ENCODE results near the gene NUDT13. TPM values are rescaled to one million over a fixed set of nuclear protein-coding genes. Genes with fewer than 3 reads are reported as not detected.

The NUDT13 gene
- total and polyA plus RNA-seq, 2 of the 4 experiments (the other 2 are of a cell fraction): 0.90 to 1.7 TPM

DNA sequence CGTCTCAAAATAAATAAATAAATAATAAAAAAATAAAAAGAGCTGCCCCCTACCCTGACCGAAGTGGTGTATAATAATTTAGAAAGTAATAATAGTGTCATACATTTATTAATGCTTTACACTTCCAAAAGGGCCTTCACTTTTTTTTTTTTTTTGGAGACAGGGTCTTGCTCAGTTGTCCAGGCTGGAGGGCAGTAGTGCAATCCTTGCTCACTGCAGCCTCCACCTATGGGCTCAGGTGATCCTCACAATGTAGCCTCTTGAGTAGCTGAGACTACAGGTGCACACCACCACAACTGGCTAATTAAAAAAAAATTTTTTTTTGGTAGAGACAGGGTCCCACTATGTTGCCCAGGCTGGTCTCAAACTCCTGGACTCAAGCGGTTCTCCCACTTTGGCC, 59.1 kb downstream of the NUDT13 start:
- no peaks in the 10 kb centered on the region; the same call in 1 of the 2 replicates for H4K20me1 ChIP-seq (ENCODE audit: insufficient read depth, low read length)
- POLR2A ChIA-PET (ENCODE audit: unreplicated experiment): no interaction called here
- H3K9me1 ChIP-seq (ENCODE audit: insufficient read depth, low read length): no peaks in the 10 kb centered on the region
- H3K4me3 ChIP-seq (ENCODE audit: insufficient read depth, low read depth, low read length): no peak overlapping the region
- intact Hi-C loops (cut with micrococcal nuclease) (no loop called here), in situ Hi-C loops (cut with MboI; ENCODE audit: low sequenced_read_pairs) (no loop called here), dilution Hi-C loops (cut with HindIII; ENCODE audit: low sequenced_read_pairs, unreplicated experiment) (no loop called here)
- H2BK15ac ChIP-seq (ENCODE audit: low read depth, low read length): no peak overlapping the region
- no peak overlapping the region for H2AK9ac ChIP-seq (replicated peaks; ENCODE audit: low read depth, low read length, poor library complexity)
- TF ChIP-seq, protein P1, sequence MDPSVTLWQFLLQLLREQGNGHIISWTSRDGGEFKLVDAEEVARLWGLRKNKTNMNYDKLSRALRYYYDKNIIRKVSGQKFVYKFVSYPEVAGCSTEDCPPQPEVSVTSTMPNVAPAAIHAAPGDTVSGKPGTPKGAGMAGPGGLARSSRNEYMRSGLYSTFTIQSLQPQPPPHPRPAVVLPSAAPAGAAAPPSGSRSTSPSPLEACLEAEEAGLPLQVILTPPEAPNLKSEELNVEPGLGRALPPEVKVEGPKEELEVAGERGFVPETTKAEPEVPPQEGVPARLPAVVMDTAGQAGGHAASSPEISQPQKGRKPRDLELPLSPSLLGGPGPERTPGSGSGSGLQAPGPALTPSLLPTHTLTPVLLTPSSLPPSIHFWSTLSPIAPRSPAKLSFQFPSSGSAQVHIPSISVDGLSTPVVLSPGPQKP (IDR thresholded peaks at IDR 0.05; ENCODE audit: borderline replicate concordance, low read depth, low read length): no peak
- no peak for TF ChIP-seq CTCF (conservative IDR thresholded peaks at IDR 0.05; ENCODE audit: low read depth, low read length)
- TF ChIP-seq MXI1 (IDR thresholded peaks at IDR 0.05; ENCODE audit: borderline replicate concordance, low read depth, low read length): no peak
- no peak for TF ChIP-seq FOS (IDR thresholded peaks at IDR 0.05; ENCODE audit: low read depth, low read length)
- TF ChIP-seq RCOR1 (IDR thresholded peaks at IDR 0.05; ENCODE audit: insufficient replicate concordance, low read length): no peak
- no peak for TF ChIP-seq SMC3 (IDR thresholded peaks at IDR 0.05; ENCODE audit: low read depth, low read length)
- no peak for TF ChIP-seq CEBPB (IDR thresholded peaks at IDR 0.05; ENCODE audit: low read depth, low read length)
- no peak for TF ChIP-seq RAD21 (IDR thresholded peaks at IDR 0.05; ENCODE audit: low read length)
- no peak overlapping the region for H2AFZ ChIP-seq (replicated peaks; ENCODE audit: low read length, poor library complexity)
- H3K79me1 ChIP-seq (ENCODE audit: low read depth in 1 of 2, low read length in 2 of 2): peaks cover 14 to 29% of the 10 kb centered on the region in 2 experiments
- H3K14ac ChIP-seq (replicated peaks; ENCODE audit: low read depth, low read length): no peak overlapping the region
- H3K4me1 ChIP-seq (ENCODE audit: control insufficient read depth, insufficient read depth, low read length): no peaks in the 10 kb centered on the region; the same call in 1 of the 2 replicates
- H4K91ac ChIP-seq (ENCODE audit: insufficient read depth, low read depth, low read length): no peak overlapping the region
- no peak overlapping the region for H2BK120ac ChIP-seq (ENCODE audit: low read depth, low read length)
- H2AK5ac ChIP-seq (ENCODE audit: low read depth, low read length): no peak overlapping the region
- no peaks in the 10 kb centered on the region; the same call in 1 of the 2 replicates for H3K36me3 ChIP-seq (ENCODE audit: control insufficient read depth, insufficient read depth, low read length)
- no peaks in the 10 kb centered on the region for H3K9me3 ChIP-seq (ENCODE audit: control insufficient read depth, insufficient read depth, low read length)
- no peak overlapping the region for H3K56ac ChIP-seq (ENCODE audit: extremely low read depth, insufficient read depth, low read length)
- H4K5ac ChIP-seq (ENCODE audit: low read depth, low read length): no peak overlapping the region
- no peak overlapping the region for H3K4me2 ChIP-seq (ENCODE audit: low read depth, low read length)
- ATAC-seq (ENCODE audit: low read depth) (no peak), DNase-seq (no peak)
- no peak overlapping the region for H3K27ac ChIP-seq (ENCODE audit: insufficient read depth, low read length)
- BruUV-seq (replicated peaks): no TSS peak
- no peak overlapping the region for H4K8ac ChIP-seq (ENCODE audit: low read depth in 2 of 2, low read length in 2 of 2)
- H2BK20ac ChIP-seq (ENCODE audit: low read depth, low read length): no peak overlapping the region
- H3K23ac ChIP-seq (ENCODE audit: low read depth, low read length): no peak overlapping the region
- WGBS, 2 experiments (ENCODE audit: extremely low coverage in 2 of 2, insufficient read length in 1 of 2): no CpG with 5 or more reads among the region's 3 CpGs
- CTCF ChIA-PET: no interaction called here
- no peaks in the 10 kb centered on the region for H3K27me3 ChIP-seq (ENCODE audit: control insufficient read depth, insufficient read depth, low read length)
- H3K18ac ChIP-seq (ENCODE audit: low read depth, low read length): no peak overlapping the region
- H3K4ac ChIP-seq (ENCODE audit: low read depth, low read length): no peak overlapping the region
- H2BK5ac ChIP-seq (ENCODE audit: low read depth, low read length, poor library complexity, severe bottlenecking): no peak overlapping the region
- no peak overlapping the region for H3K9ac ChIP-seq (ENCODE audit: low read depth, low read length)
